ENCODE results near the gene NTN5.

NTN5 gene

DNA sequence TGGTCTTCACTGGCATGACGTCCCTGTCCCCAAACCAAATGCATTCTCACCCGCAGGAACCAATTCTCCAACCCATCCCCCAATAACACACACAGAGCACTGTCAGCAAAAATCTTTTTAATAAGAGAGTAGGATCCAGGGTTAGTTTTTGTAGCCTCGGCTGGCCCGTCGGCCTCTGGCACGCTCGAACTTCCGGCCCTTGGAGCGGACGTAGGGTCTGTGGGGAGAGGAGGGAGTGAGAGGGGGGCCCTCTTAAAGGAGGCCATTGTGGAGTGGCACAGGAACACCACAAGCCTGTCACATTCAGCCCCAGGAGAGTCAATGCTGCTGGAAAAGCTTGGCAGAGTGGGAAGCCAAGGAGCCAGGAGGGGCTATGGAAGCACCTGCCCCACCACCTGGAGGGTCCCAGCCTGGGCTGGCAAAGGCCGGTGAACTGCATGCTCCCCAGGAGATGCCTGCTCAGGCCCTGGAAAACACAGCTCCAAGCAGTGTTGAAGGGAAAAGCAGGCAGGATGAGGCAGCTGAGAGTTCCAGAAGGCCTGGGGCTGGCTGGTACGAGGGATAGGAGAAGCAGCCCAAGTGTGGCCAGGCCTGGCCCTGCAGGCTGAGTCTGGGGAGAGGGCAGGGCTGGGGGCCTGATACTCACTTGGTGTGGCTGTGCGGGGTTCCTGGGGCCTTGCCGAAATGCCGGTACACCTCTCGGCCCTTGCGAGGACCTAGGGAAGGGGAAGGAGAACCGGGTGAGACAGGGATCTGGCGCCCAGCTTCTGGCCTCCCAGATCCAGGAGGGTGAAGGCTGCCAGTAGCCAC, 57.4 kb downstream of the NTN5 start:
- no peak for DNase-seq (ENCODE audit: low read depth in 2 of 2)

GRCh38 chr19:48614436-48615230, 58.2 kb downstream of the NTN5 start, which contains the start of gene FAM83E:
Gene FAM83E (minus strand): TSS chr19:48615076. CDS start chr19:48613372, 1,704 bp downstream.
- DNase-seq (ENCODE audit: low read depth in 2 of 2): no peak

GRCh38 chr19:48613852-48614435, 58.9 kb downstream of the NTN5 start:
- DNase-seq (ENCODE audit: low read depth in 2 of 2): no peak

GRCh38 chr19:48613024-48613851, 59.6 kb downstream of the NTN5 start:
- DNase-seq (ENCODE audit: low read depth in 2 of 2): no peak

GRCh38 chr19:48611872-48612271, 60.9 kb downstream of the NTN5 start:
- no peak for DNase-seq (ENCODE audit: low read depth in 2 of 2)
